Endodermal cell (in vitro differentiated cells): ENCODE measurements around the gene TRMO. TPM values are rescaled to one million over a fixed set of nuclear protein-coding genes. Genes with fewer than 3 reads are reported as not detected.
A peak's percentile ranks its signal among the peaks of the same experiment; 100 is the strongest.

Source experiments
- DNase-seq: peaks from one replicate; pipeline ENCODE4 v3.0.0-alpha.2; 2017
- H3K27ac ChIP-seq: 2 replicates; pipeline ENCODE4 v1.5.1; 2013; ENCODE audit warnings: mild to moderate bottlenecking, low read depth, low read length, moderate library complexity
- H3K27me3 ChIP-seq: 2 replicates; pipeline ENCODE4 v1.6.1; 2013; ENCODE audit warnings: mild to moderate bottlenecking, low read length, moderate library complexity; ENCODE audit not compliant: insufficient read depth, control insufficient read depth, poor library complexity, severe bottlenecking
- H3K36me3 ChIP-seq: 2 replicates; pipeline ENCODE4 v1.7.0; 2013; ENCODE audit warnings: mild to moderate bottlenecking, low read length, moderate library complexity; ENCODE audit not compliant: control insufficient read depth, insufficient read depth
- H3K4me1 ChIP-seq: one replicate; pipeline ENCODE4 v1.7.0; 2013; ENCODE audit warnings: low read length; ENCODE audit not compliant: control insufficient read depth, insufficient read depth
- H3K4me3 ChIP-seq: 2 replicates; pipeline ENCODE4 v1.5.1; 2013; ENCODE audit warnings: mild to moderate bottlenecking, low read length, moderate library complexity
- H3K9ac ChIP-seq: 2 replicates; pipeline ENCODE4 v1.6.1; 2013; ENCODE audit warnings: mild to moderate bottlenecking, low read length, moderate library complexity; ENCODE audit not compliant: poor library complexity, severe bottlenecking; ENCODE audit errors: extremely low read depth
- H3K9me3 ChIP-seq: 2 replicates; pipeline ENCODE4 v1.6.1; 2013; ENCODE audit warnings: mild to moderate bottlenecking, low read length, moderate library complexity; ENCODE audit not compliant: control insufficient read depth
- H3K27ac Mint-ChIP-seq: 2 replicates; pipeline ENCODE4 v1.8.0; 2020; ENCODE audit warnings: mixed read lengths
- H3K27me3 Mint-ChIP-seq: 2 replicates; pipeline ENCODE4 v1.8.0; 2021; ENCODE audit warnings: mild to moderate bottlenecking, mixed read lengths; ENCODE audit not compliant: insufficient read depth
- H3K36me3 Mint-ChIP-seq: 2 replicates; pipeline ENCODE4 v1.8.0; 2020; ENCODE audit warnings: low read depth, mixed read lengths
- H3K4me1 Mint-ChIP-seq: 2 replicates; pipeline ENCODE4 v1.8.0; 2020; ENCODE audit warnings: mixed read lengths
- H3K4me3 Mint-ChIP-seq: 2 replicates; pipeline ENCODE4 v1.8.0; 2020; ENCODE audit warnings: mild to moderate bottlenecking, moderate library complexity, mixed read lengths
- H3K9me3 Mint-ChIP-seq: 2 replicates; pipeline ENCODE4 v1.8.0; 2020; ENCODE audit warnings: mild to moderate bottlenecking, mixed read lengths
- WGBS, 2 experiments: methylation state at CpG; one replicate each; pipeline versions ENCODE4 v1.1.5 to v1.1.7; 2013; ENCODE audit warnings: missing lambda C conversion rate in 2 of 2, mixed read lengths in 1 of 2; ENCODE audit not compliant: insufficient coverage in 1 of 2, insufficient read length in 1 of 2; 5-methylcytosine and 5-hydroxymethylcytosine counted together
- total RNA-seq, 2 donors: library from RNA; stranded (reverse); fragmentation: NEBNext Ultra II Directional in 1 of 2; extraction: Animal tissue kit (Norgen Biotek cat#: 25700) in 1 of 2; gene quantifications; 2 replicates in 1 of 2; 3 replicates in 1 of 2; pipeline ENCODE4 v1.2.1, GENCODE V29; 2021
- TF ChIP-seq, protein P1 (sequence below): fragments of 200-600 bp; sonication (generic); conservative IDR thresholded peaks from 2 replicates; pipeline ENCODE4 v1.5.0; 2021; ENCODE audit warnings: antibody characterized with exemption, mild to moderate bottlenecking

The TRMO gene
- total RNA-seq, 2 donors from 2014 or later = 4.9 to 7.2 TPM

DNA sequence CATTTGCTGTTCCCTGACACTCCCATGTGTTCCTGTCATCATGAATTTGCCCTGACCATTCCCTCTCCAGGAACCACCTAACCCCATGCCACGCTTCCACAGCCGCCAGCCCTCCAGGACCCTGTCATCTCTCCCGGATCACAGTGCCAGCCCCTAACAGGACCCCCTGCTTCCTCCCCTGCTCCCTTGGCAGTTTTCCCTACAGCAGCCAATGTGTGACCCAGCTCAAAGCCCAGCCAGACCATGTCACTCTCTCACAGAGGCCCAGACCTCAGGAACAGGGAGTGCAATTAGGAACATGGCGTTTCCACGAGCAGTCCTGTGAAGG is 61.2 kb downstream of the TRMO start:
- peaks cover 10% of the 10 kb centered on the region for H3K9me3 ChIP-seq
- TF ChIP-seq, protein P1, sequence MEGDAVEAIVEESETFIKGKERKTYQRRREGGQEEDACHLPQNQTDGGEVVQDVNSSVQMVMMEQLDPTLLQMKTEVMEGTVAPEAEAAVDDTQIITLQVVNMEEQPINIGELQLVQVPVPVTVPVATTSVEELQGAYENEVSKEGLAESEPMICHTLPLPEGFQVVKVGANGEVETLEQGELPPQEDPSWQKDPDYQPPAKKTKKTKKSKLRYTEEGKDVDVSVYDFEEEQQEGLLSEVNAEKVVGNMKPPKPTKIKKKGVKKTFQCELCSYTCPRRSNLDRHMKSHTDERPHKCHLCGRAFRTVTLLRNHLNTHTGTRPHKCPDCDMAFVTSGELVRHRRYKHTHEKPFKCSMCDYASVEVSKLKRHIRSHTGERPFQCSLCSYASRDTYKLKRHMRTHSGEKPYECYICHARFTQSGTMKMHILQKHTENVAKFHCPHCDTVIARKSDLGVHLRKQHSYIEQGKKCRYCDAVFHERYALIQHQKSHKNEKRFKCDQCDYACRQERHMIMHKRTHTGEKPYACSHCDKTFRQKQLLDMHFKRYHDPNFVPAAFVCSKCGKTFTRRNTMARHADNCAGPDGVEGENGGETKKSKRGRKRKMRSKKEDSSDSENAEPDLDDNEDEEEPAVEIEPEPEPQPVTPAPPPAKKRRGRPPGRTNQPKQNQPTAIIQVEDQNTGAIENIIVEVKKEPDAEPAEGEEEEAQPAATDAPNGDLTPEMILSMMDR = no peak
- WGBS, 2 experiments = 90 to 100% methylated on average over 3 to 5 of the region's 5 CpGs
- DNase-seq = no peak
- no peaks in the 10 kb centered on the region for H3K36me3 ChIP-seq
- Mint-ChIP-seq H3K4me1 (peaks cover 8% of the 10 kb centered on the region), H3K9me3 (peaks cover 10% of the 10 kb centered on the region), H3K4me3 (no peak overlapping the region), H3K27ac (no peak overlapping the region), H3K36me3 (no peaks in the 10 kb centered on the region), H3K27me3 (peaks cover 100% of the 10 kb centered on the region)
- H3K4me1 ChIP-seq = peaks cover 12% of the 10 kb centered on the region
- no peak overlapping the region for H3K9ac ChIP-seq
- no peak overlapping the region for H3K4me3 ChIP-seq
- peaks cover 90% of the 10 kb centered on the region for H3K27me3 ChIP-seq
- H3K27ac ChIP-seq = no peak overlapping the region

DNA sequence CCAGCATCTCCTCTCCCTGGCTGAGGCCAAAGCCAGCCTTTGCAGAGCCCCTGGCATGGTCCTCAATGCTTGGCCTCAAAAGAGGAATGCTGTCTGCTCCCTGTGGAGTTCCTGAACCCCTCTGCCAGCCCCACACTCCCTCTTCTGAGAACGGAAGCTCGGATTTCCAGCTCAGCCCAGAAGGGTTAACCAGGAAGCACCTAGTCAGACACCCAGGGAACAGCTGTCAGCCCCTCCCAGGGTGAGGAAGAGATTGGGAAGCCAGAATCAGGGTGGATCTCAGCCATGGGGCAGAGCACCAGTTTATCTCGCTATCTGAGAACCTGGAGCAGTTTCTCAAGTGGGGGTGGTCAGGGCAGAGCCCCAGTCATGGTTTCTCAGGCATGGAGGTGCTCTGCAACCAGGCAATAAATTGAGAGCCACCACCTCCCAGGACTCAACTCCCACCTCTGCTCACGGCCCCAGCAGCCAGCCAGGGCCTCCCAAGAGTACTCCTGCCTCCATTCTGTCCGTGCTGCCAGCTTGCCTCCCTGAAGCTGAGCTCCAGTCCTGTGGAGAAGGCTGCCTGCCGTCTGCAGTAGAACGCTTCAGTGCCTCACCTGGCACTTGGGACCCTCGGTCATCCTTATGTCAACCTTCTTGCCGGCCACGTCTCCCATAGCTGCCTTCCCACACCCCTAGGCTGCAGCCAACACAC is 61.7 kb downstream of the TRMO start:
- TF ChIP-seq, protein P1 = no peak
- Mint-ChIP-seq H3K27ac (no peak overlapping the region), H3K36me3 (no peaks in the 10 kb centered on the region), H3K27me3 (peaks cover 100% of the 10 kb centered on the region), H3K9me3 (peaks cover 5% of the 10 kb centered on the region), H3K4me1 (peaks cover 8% of the 10 kb centered on the region), H3K4me3 (no peak overlapping the region)
- 65 to 77% methylated on average over 9 to 10 of the region's 10 CpGs for WGBS, 2 experiments
- Histone ChIP-seq H3K9me3 (peaks cover 5% of the 10 kb centered on the region), H3K27ac (no peak overlapping the region), H3K27me3 (peaks cover 94% of the 10 kb centered on the region), H3K9ac (no peak overlapping the region), H3K4me3 (no peak overlapping the region), H3K36me3 (no peaks in the 10 kb centered on the region), H3K4me1 (peaks cover 12% of the 10 kb centered on the region)
- peak; percentile 43 for DNase-seq

DNA sequence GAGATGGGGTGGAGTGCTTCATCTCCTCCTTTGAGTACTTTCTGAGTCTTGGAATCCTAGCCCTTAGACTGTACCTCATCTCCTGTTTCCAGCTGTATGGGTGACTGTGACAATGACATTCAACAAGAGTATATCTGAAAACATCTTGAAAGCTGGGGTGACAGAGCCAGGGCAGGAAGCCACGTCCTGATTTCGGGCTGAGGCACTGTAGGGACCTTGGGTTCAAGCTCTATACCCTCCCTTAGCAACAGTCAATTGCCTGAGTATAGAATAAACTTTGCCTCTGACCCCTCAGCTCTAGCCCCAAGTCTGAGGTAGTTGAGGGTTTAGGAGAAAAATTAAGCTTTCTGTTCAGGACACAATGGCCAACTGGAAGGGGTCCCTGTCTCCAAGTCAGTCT is 63.0 kb downstream of the TRMO start:
- Histone ChIP-seq H3K27ac (no peak overlapping the region), H3K4me1 (peaks cover 12% of the 10 kb centered on the region), H3K36me3 (no peaks in the 10 kb centered on the region), H3K9ac (no peak overlapping the region), H3K27me3 (peaks cover 95% of the 10 kb centered on the region), H3K9me3 (no peaks in the 10 kb centered on the region), H3K4me3 (no peak overlapping the region)
- WGBS, 2 experiments = 64% methylated on average over 2 of the region's 2 CpGs; no CpG with 5 or more reads in 1 of the 2 experiments
- Mint-ChIP-seq H3K27ac (no peak overlapping the region), H3K9me3 (no peaks in the 10 kb centered on the region), H3K4me3 (no peak overlapping the region), H3K27me3 (peaks cover 98% of the 10 kb centered on the region), H3K36me3 (no peaks in the 10 kb centered on the region), H3K4me1 (peaks cover 8% of the 10 kb centered on the region)
- TF ChIP-seq, protein P1 = no peak
- DNase-seq = no peak
